GM12874 (cell line): ENCODE results near the gene RPS23.

Experiments
- CTCF ChIP-seq: IDR thresholded peaks from 2 replicates; pipeline ENCODE4 v1.5.1; 2011; ENCODE audit warnings: low read depth, mild to moderate bottlenecking, control low read depth, low read length, moderate library complexity; ENCODE audit not compliant: insufficient read depth

The RPS23 gene

GRCh38 chr5:82252744-82253143 lies 25.4 kb downstream of the RPS23 start:
- no peak for TF ChIP-seq CTCF

- no peak for TF ChIP-seq CTCF
Measured at GRCh38 chr5:82246960-82247574, 31.1 kb downstream of the RPS23 start.

GRCh38 chr5:82244854-82245635 lies 33.1 kb downstream of the RPS23 start:
- no peak for TF ChIP-seq CTCF

GRCh38 chr5:82244151-82244550 lies 34.0 kb downstream of the RPS23 start:
- TF ChIP-seq CTCF, result no peak

- TF ChIP-seq CTCF, result no peak
Measured at GRCh38 chr5:82234885-82235284, 43.3 kb downstream of the RPS23 start.

- TF ChIP-seq CTCF, result peak; percentile 76
Measured at GRCh38 chr5:82225525-82226172, 52.5 kb downstream of the RPS23 start.
